ENCODE results near the gene PLS3. TPM values are rescaled to one million over a fixed set of nuclear protein-coding genes. Genes with fewer than 3 reads are reported as not detected.

PLS3 gene
- total and polyA plus RNA-seq, 2 of the 13 experiments (the other 11 are each of a cell fraction or from before 2014, with no cell fraction given) = 55.7 to 99.9 TPM

- intact Hi-C loops (cut with micrococcal nuclease; ENCODE audit: unreplicated experiment) = no loop called here
- Histone ChIP-seq H3K4me2 (ENCODE audit: low read depth, low read length) (no peak overlapping the region), H3K9me3 (ENCODE audit: low read length) (no peaks in the 10 kb centered on the region), H3K27me3 (ENCODE audit: control insufficient read depth in 1 of 2, insufficient read depth in 2 of 2, low read length in 2 of 2) (no peaks in the 10 kb centered on the region), H2AFZ (ENCODE audit: low read length) (no peak overlapping the region), H3K27ac (ENCODE audit: extremely low read length, insufficient read depth, low read length) (no peak overlapping the region), H3K36me3 (replicated peaks in 1 of 2; ENCODE audit: control insufficient read depth in 1 of 2, insufficient read depth in 2 of 2, low read length in 2 of 2) (no peaks in the 10 kb centered on the region), H4K20me1 (ENCODE audit: insufficient read depth, low read length) (no peaks in the 10 kb centered on the region), H3K4me1 (ENCODE audit: insufficient read depth, low read length) (peaks cover 10% of the 10 kb centered on the region), H3K4me3 (replicated peaks in 1 of 3; ENCODE audit: insufficient read depth in 1 of 3, low read depth in 2 of 3, low read length in 3 of 3) (no peak overlapping the region), H3K79me2 (ENCODE audit: insufficient read depth, low read length) (peaks cover 8% of the 10 kb centered on the region), H3K9ac (ENCODE audit: insufficient read depth, low read depth, low read length) (no peak overlapping the region)
- FAIRE-seq (no peak), DNase-seq (ENCODE audit: low spot score) (no peak), ATAC-seq (no peak)
- BruUV-seq (replicated peaks) = no TSS peak
- TF ChIP-seq TBX2 (CRISPR knock-in tag; IDR thresholded peaks at IDR 0.05; ENCODE audit: borderline replicate concordance) = no peak
- no peak for TF ChIP-seq ZNF317 (CRISPR knock-in tag; IDR thresholded peaks at IDR 0.05)
- TF ChIP-seq TBX3 (IDR thresholded peaks at IDR 0.05; ENCODE audit: borderline replicate concordance) = no peak
- TF ChIP-seq ZNF282 (IDR thresholded peaks at IDR 0.05; ENCODE audit: partially characterized antibody) = no peak
- TF ChIP-seq ZNF784 (CRISPR knock-in tag; IDR thresholded peaks at IDR 0.05; ENCODE audit: borderline replicate concordance) = no peak
- no peak for TF ChIP-seq TFDP2 (CRISPR knock-in tag; IDR thresholded peaks at IDR 0.05)
- TF ChIP-seq, protein P1, sequence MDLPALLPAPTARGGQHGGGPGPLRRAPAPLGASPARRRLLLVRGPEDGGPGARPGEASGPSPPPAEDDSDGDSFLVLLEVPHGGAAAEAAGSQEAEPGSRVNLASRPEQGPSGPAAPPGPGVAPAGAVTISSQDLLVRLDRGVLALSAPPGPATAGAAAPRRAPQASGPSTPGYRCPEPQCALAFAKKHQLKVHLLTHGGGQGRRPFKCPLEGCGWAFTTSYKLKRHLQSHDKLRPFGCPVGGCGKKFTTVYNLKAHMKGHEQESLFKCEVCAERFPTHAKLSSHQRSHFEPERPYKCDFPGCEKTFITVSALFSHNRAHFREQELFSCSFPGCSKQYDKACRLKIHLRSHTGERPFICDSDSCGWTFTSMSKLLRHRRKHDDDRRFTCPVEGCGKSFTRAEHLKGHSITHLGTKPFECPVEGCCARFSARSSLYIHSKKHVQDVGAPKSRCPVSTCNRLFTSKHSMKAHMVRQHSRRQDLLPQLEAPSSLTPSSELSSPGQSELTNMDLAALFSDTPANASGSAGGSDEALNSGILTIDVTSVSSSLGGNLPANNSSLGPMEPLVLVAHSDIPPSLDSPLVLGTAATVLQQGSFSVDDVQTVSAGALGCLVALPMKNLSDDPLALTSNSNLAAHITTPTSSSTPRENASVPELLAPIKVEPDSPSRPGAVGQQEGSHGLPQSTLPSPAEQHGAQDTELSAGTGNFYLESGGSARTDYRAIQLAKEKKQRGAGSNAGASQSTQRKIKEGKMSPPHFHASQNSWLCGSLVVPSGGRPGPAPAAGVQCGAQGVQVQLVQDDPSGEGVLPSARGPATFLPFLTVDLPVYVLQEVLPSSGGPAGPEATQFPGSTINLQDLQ (CRISPR knock-in tag; IDR thresholded peaks at IDR 0.05) = no peak
- no peak for TF ChIP-seq CENPX (CRISPR knock-in tag; IDR thresholded peaks at IDR 0.05)
- TF ChIP-seq TSC22D2 (CRISPR knock-in tag; IDR thresholded peaks at IDR 0.05; ENCODE audit: borderline replicate concordance) = no peak
- TF ChIP-seq ZNF30 (CRISPR knock-in tag; IDR thresholded peaks at IDR 0.05) = no peak
- TF ChIP-seq, protein P2, sequence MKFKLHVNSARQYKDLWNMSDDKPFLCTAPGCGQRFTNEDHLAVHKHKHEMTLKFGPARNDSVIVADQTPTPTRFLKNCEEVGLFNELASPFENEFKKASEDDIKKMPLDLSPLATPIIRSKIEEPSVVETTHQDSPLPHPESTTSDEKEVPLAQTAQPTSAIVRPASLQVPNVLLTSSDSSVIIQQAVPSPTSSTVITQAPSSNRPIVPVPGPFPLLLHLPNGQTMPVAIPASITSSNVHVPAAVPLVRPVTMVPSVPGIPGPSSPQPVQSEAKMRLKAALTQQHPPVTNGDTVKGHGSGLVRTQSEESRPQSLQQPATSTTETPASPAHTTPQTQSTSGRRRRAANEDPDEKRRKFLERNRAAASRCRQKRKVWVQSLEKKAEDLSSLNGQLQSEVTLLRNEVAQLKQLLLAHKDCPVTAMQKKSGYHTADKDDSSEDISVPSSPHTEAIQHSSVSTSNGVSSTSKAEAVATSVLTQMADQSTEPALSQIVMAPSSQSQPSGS (CRISPR knock-in tag; IDR thresholded peaks at IDR 0.05) = no peak
- TF ChIP-seq ZSCAN9 (CRISPR knock-in tag; IDR thresholded peaks at IDR 0.05; ENCODE audit: borderline replicate concordance) = no peak
- 97% methylated on average over 11 of the region's 11 CpGs for WGBS (ENCODE audit: low lambda C conversion rate)
- in situ Hi-C loops (cut with HindIII; ENCODE audit: extremely low pct_ligation_motif_present, low pct_unique_long_range_greater_than_20kb) = no loop called here
- POLR2A ChIA-PET = no interaction called here
- CTCF ChIA-PET (ENCODE audit: low intra/inter-chr PET ratio, low total read pairs) = no interaction called here
These were observed 31.2 kb downstream of the PLS3 start for GRCh38 chrX:115591856-115592842.
